GM19468 (cell line): ENCODE data around the gene GIPC2.
A peak's percentile ranks its signal among the peaks of the same experiment; 100 is the strongest.

Experiments used
- ATAC-seq: cut with Tn5 transposase; IDR thresholded peaks from one replicate; pipeline ENCODE4 v1.9.1; 2021; ENCODE audit warnings: mild to moderate bottlenecking, moderate library complexity, moderate number of reproducible peaks; ENCODE audit not compliant: unreplicated experiment; ENCODE audit errors: extremely low read depth

Gene GIPC2

GRCh38 chr1:78132174-78132947 is 86.6 kb downstream of the GIPC2 start:
- ATAC-seq: no peak

GRCh38 chr1:78132948-78133322 is 87.2 kb downstream of the GIPC2 start:
- ATAC-seq: no peak

- no peak for ATAC-seq
Observed at GRCh38 chr1:78136680-78137079, 90.9 kb downstream of the GIPC2 start.

DNA sequence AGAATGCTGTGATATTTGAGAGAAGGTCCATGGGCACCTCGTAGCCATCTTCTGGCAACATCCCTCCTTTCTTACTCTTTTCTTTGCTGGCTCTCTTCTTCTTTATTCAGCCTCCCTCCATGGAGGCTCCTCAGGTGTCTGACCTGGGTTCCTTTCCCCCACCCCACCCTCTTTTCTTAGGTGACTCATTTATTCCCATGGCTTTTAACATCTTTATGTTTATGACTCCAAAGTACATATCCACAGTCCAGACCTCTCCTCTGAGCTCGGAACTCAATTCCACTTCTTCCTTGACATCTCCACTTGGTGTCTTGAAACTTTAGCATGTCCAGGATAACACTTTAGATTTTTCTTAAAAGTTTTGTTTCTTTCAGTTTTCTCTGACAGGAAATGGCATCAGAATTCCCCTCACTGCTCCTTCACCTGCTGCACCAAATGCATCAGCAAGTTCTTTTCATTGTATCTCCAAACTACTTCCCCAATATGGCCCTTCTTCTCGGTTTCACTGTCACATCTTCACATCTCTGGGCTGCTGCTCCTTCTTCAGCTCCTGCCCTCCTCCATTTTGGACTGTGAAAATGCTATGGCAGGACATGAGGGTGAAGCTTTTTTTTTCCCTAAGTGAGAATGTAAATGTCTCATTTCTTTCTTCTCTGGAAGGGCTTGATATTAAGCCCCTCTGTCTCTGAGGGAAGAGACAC is 95.9 kb downstream of the GIPC2 start:
- no peak for ATAC-seq

DNA sequence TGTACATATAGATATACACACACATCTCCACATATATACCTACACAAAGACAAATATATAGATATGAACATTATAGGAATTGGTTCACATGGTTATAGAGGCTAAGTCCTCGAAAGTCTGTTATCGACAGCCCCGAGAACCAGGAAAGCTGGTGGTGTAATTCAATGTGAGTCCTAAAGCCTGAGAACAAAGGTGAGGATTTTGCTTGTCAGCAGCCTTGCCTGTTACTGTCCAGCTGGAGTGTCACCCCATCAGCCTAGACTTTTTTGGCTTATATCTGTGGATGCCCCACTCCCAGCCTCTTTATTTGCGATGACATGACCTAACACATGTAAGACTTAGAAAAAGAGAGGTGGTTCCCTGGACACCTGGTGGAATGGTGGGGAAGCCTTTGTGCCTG is 97.0 kb downstream of the GIPC2 start:
- no peak for ATAC-seq

- ATAC-seq: peak; percentile 54
Observed at GRCh38 chr1:78143152-78143551, 97.4 kb downstream of the GIPC2 start.

DNA sequence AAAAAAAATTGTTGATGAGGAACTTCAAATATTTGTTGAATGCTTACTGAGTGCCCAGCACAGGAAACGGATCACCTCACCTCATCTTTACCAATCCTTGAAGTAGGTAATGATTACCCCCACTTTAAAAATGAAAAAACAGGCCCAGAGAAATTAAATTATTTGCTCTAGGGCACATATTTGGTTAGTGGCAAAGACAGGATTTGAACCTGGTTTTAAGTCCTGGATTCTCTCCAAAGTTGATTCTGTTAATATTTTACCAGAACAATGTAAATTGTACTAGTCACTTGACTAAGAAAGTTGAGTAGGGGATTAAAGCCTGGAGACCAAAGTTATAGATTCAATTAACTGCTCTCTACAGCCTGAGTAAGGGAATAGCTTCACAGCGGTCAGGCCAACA is 97.9 kb downstream of the GIPC2 start:
- no peak for ATAC-seq

DNA sequence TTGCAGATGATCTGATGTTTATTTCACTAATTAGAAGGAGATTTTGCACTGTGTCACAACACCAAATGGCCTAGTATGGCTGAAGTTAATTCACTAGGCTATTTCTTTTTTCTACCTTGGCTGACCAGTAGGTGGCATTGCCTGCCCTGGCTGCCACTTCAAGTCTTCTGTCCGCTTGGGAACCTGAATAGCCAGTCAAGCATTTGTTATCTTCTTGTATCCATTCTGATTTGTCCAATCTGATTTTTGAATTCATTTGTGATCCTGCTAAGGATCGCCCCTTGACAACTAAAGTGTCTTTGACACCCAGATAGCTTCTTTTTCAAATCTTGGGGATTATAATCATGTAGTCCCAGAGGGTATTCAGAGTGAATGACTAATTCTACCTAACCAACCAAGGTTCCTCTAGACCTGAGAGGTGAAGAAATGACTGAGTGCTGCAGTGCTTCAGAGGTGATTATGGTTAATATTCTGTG is 99.4 kb downstream of the GIPC2 start:
- ATAC-seq: peak; percentile 39

DNA sequence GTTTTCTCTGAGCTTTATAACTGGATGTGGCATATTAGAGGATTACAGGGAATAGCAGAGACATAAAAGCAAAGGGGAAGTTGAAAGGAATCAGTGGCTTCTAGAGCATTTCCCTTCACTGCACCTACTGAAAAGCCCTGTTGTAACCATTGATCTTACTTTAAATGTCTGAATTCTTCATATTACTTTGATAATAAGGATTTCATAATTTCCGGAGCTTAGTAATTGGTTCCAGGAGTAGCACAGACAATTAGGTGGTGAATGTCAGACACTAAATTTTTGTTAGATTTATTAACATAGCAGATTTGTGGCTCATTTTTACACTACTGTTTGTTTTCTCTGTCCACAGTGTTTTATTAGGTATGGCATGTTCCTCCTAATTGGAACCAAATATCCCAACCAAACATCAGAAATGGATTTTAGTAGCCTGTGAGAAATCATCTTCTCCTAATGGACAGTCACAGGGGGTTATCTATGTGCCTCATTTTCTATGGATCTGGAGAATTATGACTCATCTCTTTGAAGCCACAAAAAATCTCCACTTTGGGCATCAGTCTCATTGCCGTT is 100.5 kb downstream of the GIPC2 start:
- no peak for ATAC-seq

- no peak for ATAC-seq
Observed at GRCh38 chr1:78147031-78147430, 101.3 kb downstream of the GIPC2 start.

DNA sequence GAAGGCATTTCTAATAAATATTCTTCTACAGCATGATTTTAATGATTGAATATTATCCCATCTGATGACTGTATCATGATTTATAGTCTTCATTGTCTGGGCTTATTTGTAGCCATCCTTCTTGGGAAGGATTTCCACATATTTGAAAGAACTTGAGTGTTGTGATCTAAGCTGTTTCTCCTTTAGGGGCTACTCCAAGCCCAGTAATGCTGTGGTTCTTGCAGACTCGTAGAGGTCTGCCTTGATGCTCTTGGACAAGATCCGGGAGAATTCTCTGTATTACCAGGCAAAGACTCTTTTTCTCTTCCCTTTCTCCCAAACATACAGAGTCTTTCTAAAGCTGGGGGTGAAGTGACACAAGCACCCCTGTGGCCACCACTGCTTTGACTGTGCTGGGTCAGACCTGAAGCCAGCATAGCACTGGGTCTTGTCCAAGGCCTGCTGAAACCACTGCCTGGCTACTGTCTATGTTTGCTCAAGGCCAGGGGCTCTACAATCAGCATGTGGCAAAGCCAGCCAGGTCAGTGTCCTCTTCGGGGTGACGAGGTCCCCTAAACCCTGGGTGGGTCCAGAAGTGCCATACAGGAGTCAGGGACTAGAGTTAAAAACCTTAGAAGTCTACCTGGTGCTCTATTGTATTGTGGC is 107.4 kb downstream of the GIPC2 start:
- ATAC-seq: no peak

GRCh38 chr1:78155121-78155520 is 109.4 kb downstream of the GIPC2 start:
- no peak for ATAC-seq

- ATAC-seq: no peak
Observed at GRCh38 chr1:78156805-78157521, 111.2 kb downstream of the GIPC2 start.

DNA sequence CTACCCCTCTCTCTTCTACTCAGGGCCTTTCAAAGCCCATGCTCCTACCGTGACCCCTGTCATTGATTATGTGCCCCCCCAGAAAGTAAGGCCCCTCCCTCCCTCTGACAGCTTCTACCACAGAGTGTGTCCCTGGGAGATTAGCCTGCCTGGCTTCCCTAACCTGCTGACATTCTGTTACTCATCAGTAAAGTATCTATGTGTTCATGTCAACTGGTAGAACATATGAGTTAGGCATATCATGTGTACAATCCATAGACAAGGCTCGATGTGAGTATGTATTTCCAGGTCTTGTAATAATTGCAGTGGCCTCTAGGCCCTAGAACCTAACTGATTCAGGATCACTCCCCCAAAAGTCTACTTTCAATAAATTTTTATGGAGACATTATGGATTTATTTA is 120.0 kb downstream of the GIPC2 start:
- ATAC-seq: no peak

- ATAC-seq: no peak
Observed at GRCh38 chr1:78168306-78168705, 122.5 kb downstream of the GIPC2 start.

DNA sequence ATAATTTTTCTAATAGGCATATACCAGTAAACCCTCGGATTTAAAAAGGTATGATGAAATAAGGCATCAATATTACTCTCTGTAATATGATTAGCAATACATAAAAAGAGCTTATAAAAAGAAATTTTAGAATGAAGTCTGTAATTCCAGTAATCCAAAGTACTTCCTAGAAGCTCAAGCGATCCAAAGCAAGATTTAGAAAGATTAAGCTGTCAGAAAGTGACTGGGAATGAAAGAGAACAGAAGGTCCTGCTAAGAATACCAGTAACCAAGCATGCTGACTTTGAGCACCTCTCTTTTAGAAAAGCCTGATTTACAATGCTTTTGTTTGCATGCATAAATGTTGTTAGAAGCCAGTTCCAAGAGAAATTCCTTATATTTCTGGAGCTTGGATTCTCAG is 125.1 kb downstream of the GIPC2 start:
- ATAC-seq: no peak

- ATAC-seq: no peak
Observed at GRCh38 chr1:78171736-78172590, 126.2 kb downstream of the GIPC2 start.

GRCh38 chr1:78176448-78176847 is 130.7 kb downstream of the GIPC2 start:
- no peak for ATAC-seq

DNA sequence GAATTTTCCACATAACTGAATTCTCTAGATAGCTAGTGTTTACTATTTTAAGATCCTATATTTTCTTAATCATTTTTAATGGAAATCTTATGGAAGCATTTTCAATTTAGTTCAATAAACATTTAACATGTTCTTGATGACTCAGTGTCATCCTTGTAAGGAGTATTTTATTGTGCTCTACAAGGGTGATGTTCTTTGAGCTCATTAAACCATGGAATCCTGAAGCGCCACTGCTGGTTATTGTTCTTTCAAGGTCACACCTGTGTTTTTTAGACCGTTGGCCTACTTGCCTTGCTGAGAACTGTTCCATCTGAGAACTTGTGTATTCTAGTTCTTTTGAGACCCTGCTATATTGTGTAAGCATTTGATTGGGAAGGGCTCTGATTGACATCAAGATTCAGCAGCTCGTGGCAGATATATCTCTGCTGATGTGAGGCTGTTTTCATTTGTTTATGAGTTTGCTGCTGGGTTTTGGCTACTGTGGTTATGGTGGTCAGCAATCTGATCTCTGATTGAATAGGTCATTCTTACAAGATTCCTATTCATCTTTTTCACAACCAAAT is 132.0 kb downstream of the GIPC2 start:
- no peak for ATAC-seq
